GM23338 (cell line): Measurements from ENCODE around the gene UVSSA. TPM values are rescaled to one million over a fixed set of nuclear protein-coding genes. Genes with fewer than 3 reads are reported as not detected.

Source experiments
- ATAC-seq: fragments of 200-7000 bp; cut with Tn5 transposase; 3 replicates; pipeline ENCODE4 v1.9.1; 2020
- DNase-seq: peaks from one replicate; pipeline ENCODE4 v3.0.0-alpha.2; 2015; ENCODE audit warnings: low spot score
- H2AFZ ChIP-seq: fragments of 200-600 bp; sonication (generic); 2 replicates; pipeline ENCODE4 v1.8.0; 2016; ENCODE audit warnings: antibody characterized with exemption, mild to moderate bottlenecking, moderate library complexity
- H3F3A ChIP-seq: fragments of 200-600 bp; sonication (generic); replicated peaks from 2 replicates; pipeline ENCODE4 v1.8.0; 2017; ENCODE audit warnings: antibody characterized with exemption, mixed run types, low read depth
- H3K27ac ChIP-seq: fragments of 200-600 bp; sonication (generic); 2 replicates; pipeline ENCODE4 v1.6.1; 2016; ENCODE audit warnings: low read depth
- H3K27me3 ChIP-seq: fragments of 200-600 bp; sonication (generic); 2 replicates; pipeline ENCODE4 v1.8.0; 2016; ENCODE audit warnings: mild to moderate bottlenecking, mixed run types, moderate library complexity; ENCODE audit not compliant: insufficient read depth
- H3K36me3 ChIP-seq: fragments of 200-600 bp; sonication (generic); 2 replicates; pipeline ENCODE4 v1.8.0; 2016; ENCODE audit warnings: mild to moderate bottlenecking; ENCODE audit not compliant: insufficient read depth
- H3K4me1 ChIP-seq: fragments of 200-600 bp; sonication (generic); 2 replicates; pipeline ENCODE4 v1.8.0; 2016; ENCODE audit warnings: mild to moderate bottlenecking, moderate library complexity; ENCODE audit not compliant: insufficient read depth
- H3K4me2 ChIP-seq: fragments of 200-600 bp; sonication (generic); 2 replicates; pipeline ENCODE4 v1.7.1; 2017; ENCODE audit warnings: mixed run types
- H3K4me3 ChIP-seq: fragments of 200-600 bp; sonication (generic); 2 replicates; pipeline ENCODE4 v1.6.1; 2016; ENCODE audit warnings: mixed run types
- H3K79me2 ChIP-seq: fragments of 200-600 bp; sonication (generic); replicated peaks from 2 replicates; pipeline ENCODE4 v1.8.0; 2017; ENCODE audit warnings: mild to moderate bottlenecking; ENCODE audit not compliant: insufficient read depth
- H3K9me2 ChIP-seq: fragments of 200-600 bp; sonication (generic); 2 replicates; pipeline ENCODE4 v1.8.0; 2017; ENCODE audit not compliant: insufficient read depth
- H4K20me1 ChIP-seq: fragments of 200-600 bp; sonication (generic); replicated peaks from 2 replicates; pipeline ENCODE4 v1.8.0; 2017; ENCODE audit warnings: mild to moderate bottlenecking; ENCODE audit not compliant: insufficient read depth
- H3K27ac Mint-ChIP-seq: 2 replicates; pipeline ENCODE4 v1.8.0; 2020; ENCODE audit warnings: inconsistent platforms, mild to moderate bottlenecking, moderate library complexity, mixed read lengths
- H3K27me3 Mint-ChIP-seq: 3 replicates; pipeline ENCODE4 v1.8.0; 2022; ENCODE audit warnings: low read depth, mild to moderate bottlenecking, moderate library complexity, mixed read lengths, inconsistent platforms; ENCODE audit not compliant: insufficient read depth, poor library complexity
- H3K36me3 Mint-ChIP-seq: 3 replicates; pipeline ENCODE4 v1.8.0; 2021; ENCODE audit warnings: low read depth, mild to moderate bottlenecking, inconsistent platforms, moderate library complexity, mixed read lengths
- H3K4me1 Mint-ChIP-seq: 3 replicates; pipeline ENCODE4 v1.8.0; 2020; ENCODE audit warnings: mild to moderate bottlenecking, inconsistent platforms, mixed read lengths
- H3K4me3 Mint-ChIP-seq: 3 replicates; pipeline ENCODE4 v1.8.0; 2021; ENCODE audit warnings: moderate library complexity, mild to moderate bottlenecking, inconsistent platforms, mixed read lengths
- H3K9me3 Mint-ChIP-seq: 3 replicates; pipeline ENCODE4 v1.8.0; 2020; ENCODE audit warnings: moderate library complexity, mild to moderate bottlenecking, inconsistent platforms, mixed read lengths
- CREB1 ChIP-seq: fragments of 250-450 bp; sonication (Bioruptor Pico); IDR thresholded peaks from 2 replicates; pipeline ENCODE4 v1.5.0; 2020; ENCODE audit warnings: low read depth, mild to moderate bottlenecking, moderate library complexity
- EZH2 ChIP-seq: fragments of 200-600 bp; sonication (generic); IDR thresholded peaks from one replicate; pipeline ENCODE4 v1.8.0; 2017; ENCODE audit warnings: antibody characterized with exemption, mild to moderate bottlenecking, low read depth; ENCODE audit not compliant: unreplicated experiment
- EZH2phosphoT487 ChIP-seq: fragments of 200-600 bp; sonication (generic); IDR thresholded peaks from one replicate; pipeline ENCODE4 v1.8.1; 2018; ENCODE audit warnings: antibody characterized with exemption; ENCODE audit not compliant: unreplicated experiment
- JUNB ChIP-seq: IDR thresholded peaks from one replicate; pipeline ENCODE4 v1.6.1; 2016; ENCODE audit warnings: antibody characterized with exemption; ENCODE audit not compliant: unreplicated experiment
- POLR2AphosphoS5 ChIP-seq: IDR thresholded peaks from 2 replicates; pipeline ENCODE4 v1.6.1; 2016; ENCODE audit warnings: antibody characterized with exemption, low read depth
- REST ChIP-seq: IDR thresholded peaks from one replicate; pipeline ENCODE4 v1.6.1; 2018; ENCODE audit warnings: antibody characterized with exemption; ENCODE audit not compliant: unreplicated experiment
- STAT1 ChIP-seq: IDR thresholded peaks from one replicate; pipeline ENCODE4 v1.6.1; 2016; ENCODE audit warnings: antibody characterized with exemption; ENCODE audit not compliant: unreplicated experiment
- ZNF114 ChIP-seq: fragments of 250-450 bp; sonication (Bioruptor Pico); IDR thresholded peaks from 2 replicates; pipeline ENCODE4 v1.5.0; 2020; ENCODE audit warnings: mild to moderate bottlenecking, moderate library complexity
- ZNF331 ChIP-seq: fragments of 250-450 bp; sonication (Bioruptor Pico); IDR thresholded peaks from 2 replicates; pipeline ENCODE4 v1.5.0; 2020; ENCODE audit warnings: low read depth, mild to moderate bottlenecking, moderate library complexity
- polyA plus RNA-seq: library from polyadenylated mRNA; unstranded; fragments of >200 nt; fragmentation: Nextera tagmentation; extraction: Ambion mirVana; gene quantifications from 2 replicates; pipeline ENCODE4 v1.2.1, GENCODE V29; 2016
- total RNA-seq: library from RNA; depleted of rRNA; stranded (reverse); fragments of >200 nt; shearing (Covaris generic); gene quantifications from 2 replicates; pipeline ENCODE4 v1.2.3, GENCODE V29; 2014
- TF ChIP-seq, protein P1 (sequence below), 2 experiments: fragments of 200-600 bp in 1 of 2; sonication (generic) in 1 of 2; conservative IDR thresholded peaks; 2 replicates each; pipeline versions ENCODE4 v1.5.1 to v1.6.1; 2016 to 2017; ENCODE audit warnings: antibody characterized with exemption in 2 of 2, low read depth in 2 of 2, mild to moderate bottlenecking in 2 of 2, moderate library complexity in 1 of 2
- TF ChIP-seq, protein P2 (sequence below): IDR thresholded peaks from 2 replicates; pipeline ENCODE4 v1.6.1; 2016; ENCODE audit warnings: antibody characterized with exemption

Gene UVSSA
- total and polyA plus RNA-seq, 2 experiments from 2014 or later, result 6.5 to 27.7 TPM

DNA sequence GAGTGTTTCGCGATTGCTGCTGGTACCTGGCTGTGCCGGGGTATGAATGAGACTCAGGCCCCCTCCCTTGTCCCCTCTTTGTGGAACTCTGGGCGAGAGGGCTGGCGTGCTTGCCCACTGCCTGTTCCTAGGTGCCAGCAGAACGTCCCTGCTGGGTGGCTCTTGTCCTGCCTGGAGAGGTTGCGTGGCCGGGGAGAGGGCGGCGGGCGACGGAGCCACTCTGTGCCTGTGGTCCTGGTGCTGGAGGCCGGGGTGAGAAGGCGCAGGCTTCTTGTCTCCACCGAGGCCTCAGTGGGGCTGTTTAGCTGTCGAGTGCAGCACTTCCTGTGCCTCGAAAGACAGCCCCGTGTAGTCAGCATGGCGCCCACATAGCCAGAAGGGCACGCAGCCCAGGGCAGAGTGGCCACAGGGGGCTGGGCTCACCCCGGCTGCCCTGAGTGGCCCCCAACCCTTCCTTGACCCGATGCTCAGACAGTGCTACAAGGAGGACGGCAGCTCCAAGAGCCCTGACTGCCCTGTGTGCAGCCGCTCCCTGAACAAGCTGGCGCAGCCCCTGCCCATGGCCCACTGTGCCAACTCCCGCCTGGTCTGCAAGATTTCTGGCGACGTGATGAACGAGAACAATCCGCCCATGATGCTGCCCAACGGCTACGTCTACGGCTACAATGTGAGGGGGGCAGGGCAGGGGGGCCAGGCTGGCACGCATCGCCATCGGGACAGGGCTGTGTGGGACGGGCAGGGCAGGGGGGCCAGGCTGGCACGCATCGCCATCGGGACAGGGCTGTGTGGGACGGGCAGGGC is 8.9 kb upstream of the UVSSA start:
- H3K27ac Mint-ChIP-seq, result no peak overlapping the region
- H3K36me3 ChIP-seq, result peaks cover 5% of the 10 kb centered on the region

More for the DNA sequence above, 8.9 kb upstream of the UVSSA start:
- TF ChIP-seq CREB1 (CRISPR knock-in tag), result no peak
- TF ChIP-seq JUNB, result no peak
- no peak for TF ChIP-seq STAT1
- TF ChIP-seq, protein P1, sequence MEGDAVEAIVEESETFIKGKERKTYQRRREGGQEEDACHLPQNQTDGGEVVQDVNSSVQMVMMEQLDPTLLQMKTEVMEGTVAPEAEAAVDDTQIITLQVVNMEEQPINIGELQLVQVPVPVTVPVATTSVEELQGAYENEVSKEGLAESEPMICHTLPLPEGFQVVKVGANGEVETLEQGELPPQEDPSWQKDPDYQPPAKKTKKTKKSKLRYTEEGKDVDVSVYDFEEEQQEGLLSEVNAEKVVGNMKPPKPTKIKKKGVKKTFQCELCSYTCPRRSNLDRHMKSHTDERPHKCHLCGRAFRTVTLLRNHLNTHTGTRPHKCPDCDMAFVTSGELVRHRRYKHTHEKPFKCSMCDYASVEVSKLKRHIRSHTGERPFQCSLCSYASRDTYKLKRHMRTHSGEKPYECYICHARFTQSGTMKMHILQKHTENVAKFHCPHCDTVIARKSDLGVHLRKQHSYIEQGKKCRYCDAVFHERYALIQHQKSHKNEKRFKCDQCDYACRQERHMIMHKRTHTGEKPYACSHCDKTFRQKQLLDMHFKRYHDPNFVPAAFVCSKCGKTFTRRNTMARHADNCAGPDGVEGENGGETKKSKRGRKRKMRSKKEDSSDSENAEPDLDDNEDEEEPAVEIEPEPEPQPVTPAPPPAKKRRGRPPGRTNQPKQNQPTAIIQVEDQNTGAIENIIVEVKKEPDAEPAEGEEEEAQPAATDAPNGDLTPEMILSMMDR (conservative IDR thresholded peaks at IDR 0.05; ENCODE audit: low read depth in 2 of 2), result no peak
- no peak for TF ChIP-seq ZNF331 (CRISPR knock-in tag)
- TF ChIP-seq, protein P2, sequence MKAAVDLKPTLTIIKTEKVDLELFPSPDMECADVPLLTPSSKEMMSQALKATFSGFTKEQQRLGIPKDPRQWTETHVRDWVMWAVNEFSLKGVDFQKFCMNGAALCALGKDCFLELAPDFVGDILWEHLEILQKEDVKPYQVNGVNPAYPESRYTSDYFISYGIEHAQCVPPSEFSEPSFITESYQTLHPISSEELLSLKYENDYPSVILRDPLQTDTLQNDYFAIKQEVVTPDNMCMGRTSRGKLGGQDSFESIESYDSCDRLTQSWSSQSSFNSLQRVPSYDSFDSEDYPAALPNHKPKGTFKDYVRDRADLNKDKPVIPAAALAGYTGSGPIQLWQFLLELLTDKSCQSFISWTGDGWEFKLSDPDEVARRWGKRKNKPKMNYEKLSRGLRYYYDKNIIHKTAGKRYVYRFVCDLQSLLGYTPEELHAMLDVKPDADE, result no peak
- TF ChIP-seq EZH2, result no peak
- TF ChIP-seq ZNF114 (CRISPR knock-in tag), result no peak
- TF ChIP-seq EZH2phosphoT487, result no peak
- no peak for TF ChIP-seq REST
- TF ChIP-seq POLR2AphosphoS5, result no peak
- H3K4me2 ChIP-seq, result no peak overlapping the region
- H3K79me2 ChIP-seq, result no peaks in the 10 kb centered on the region
- peaks cover 7% of the 10 kb centered on the region for H3K27me3 Mint-ChIP-seq
- H3K4me1 ChIP-seq, result no peaks in the 10 kb centered on the region
- 0 out of 2 replicates have a peak, but pooled peaks cover 8% of the 10 kb centered on the region for H3F3A ChIP-seq
- H3K4me3 Mint-ChIP-seq, result no peak overlapping the region
- H3K27me3 ChIP-seq, result no peaks in the 10 kb centered on the region
- no peaks in the 10 kb centered on the region; the same call in 1 of the 2 replicates for H4K20me1 ChIP-seq
- H3K4me3 ChIP-seq, result no peak overlapping the region
- no peaks in the 10 kb centered on the region for H3K9me2 ChIP-seq
- H3K9me3 Mint-ChIP-seq, result no peaks in the 10 kb centered on the region; the same call in 2 of the 3 replicates
- H2AFZ ChIP-seq, result no peak overlapping the region
- no peak overlapping the region for H3K27ac ChIP-seq
- H3K36me3 Mint-ChIP-seq, result peaks cover 62% of the 10 kb centered on the region
- no peak for ATAC-seq
- no peaks in the 10 kb centered on the region for H3K4me1 Mint-ChIP-seq
- no peak for DNase-seq
